K562 (cell line): ENCODE results near the gene TRPC4AP.

ENCODE experiments used
- ADNP ChIP-seq: fragments of 200-800 bp; sonication (Bioruptor generic); IDR thresholded peaks from 2 replicates; pipeline ENCODE4 v1.6.1; 2016; ENCODE audit warnings: missing genetic modification characterization, missing compliant biosample characterization
- CHD4 ChIP-seq: fragments of 200-600 bp; sonication (generic); IDR thresholded peaks from 3 replicates; pipeline ENCODE4 v1.6.1; 2012; ENCODE audit warnings: low read depth, mild to moderate bottlenecking, mixed read lengths, low read length, inconsistent platforms; ENCODE audit not compliant: insufficient read depth, insufficient replicate concordance, poor library complexity, severe bottlenecking
- CREB5 ChIP-seq: fragments of 250-450 bp; sonication (Bioruptor Pico); IDR thresholded peaks from 2 replicates; pipeline ENCODE4 v1.5.0; 2020; ENCODE audit warnings: mild to moderate bottlenecking
- CTCF ChIP-seq, 3 experiments: IDR thresholded peaks in 2 of 3; conservative IDR thresholded peaks in 1 of 3; 2 replicates each; pipeline ENCODE4 v1.5.1; 2011 to 2012; ENCODE audit warnings: low read length in 3 of 3, mild to moderate bottlenecking in 3 of 3, control low read depth in 2 of 3, improper control_type of control experiment in 1 of 3, inconsistent platforms in 1 of 3, low read depth in 1 of 3, mixed read lengths in 1 of 3, moderate library complexity in 1 of 3; ENCODE audit not compliant: insufficient read depth in 2 of 3
- ELF4 ChIP-seq: fragments of 450-650 bp; formaldehyde crosslinking; IDR thresholded peaks from 2 replicates; pipeline ENCODE4 v1.4.0; 2022; ENCODE audit warnings: missing genetic modification characterization
- KDM5B ChIP-seq: fragments of 200-600 bp; sonication (generic); IDR thresholded peaks from 2 replicates; pipeline ENCODE4 v1.6.1; 2012; ENCODE audit warnings: low read depth, mild to moderate bottlenecking, moderate library complexity, low read length, control low read depth, inconsistent platforms; ENCODE audit not compliant: insufficient replicate concordance
- NR2F6 ChIP-seq: fragments of 450-650 bp; formaldehyde crosslinking; IDR thresholded peaks from 2 replicates; pipeline ENCODE4 v1.4.0; 2020; ENCODE audit warnings: mild to moderate bottlenecking
- NRF1 ChIP-seq, 2 experiments: fragments of 450-650 bp; IDR thresholded peaks in 1 of 2; conservative IDR thresholded peaks in 1 of 2; 2 replicates each; pipeline ENCODE4 v1.6.1; 2014; ENCODE audit warnings: mild to moderate bottlenecking in 2 of 2
- PHF20 ChIP-seq: fragments of 450-650 bp; IDR thresholded peaks from 2 replicates; pipeline ENCODE4 v1.6.1; 2018; ENCODE audit not compliant: partially characterized antibody
- PHF21A ChIP-seq: fragments of 450-650 bp; IDR thresholded peaks from 2 replicates; pipeline ENCODE4 v1.6.1; 2017; ENCODE audit warnings: low read depth, borderline replicate concordance
- POLR2A ChIP-seq: fragments of 450-650 bp; conservative IDR thresholded peaks from 2 replicates; pipeline ENCODE4 v1.6.1; 2016
- POLR2AphosphoS5 ChIP-seq: IDR thresholded peaks from 2 replicates; pipeline ENCODE4 v1.6.1; 2011; ENCODE audit warnings: mild to moderate bottlenecking, low read depth, low read length, moderate library complexity; ENCODE audit not compliant: control insufficient read depth, insufficient read depth
- PPARD ChIP-seq: fragments of 250-450 bp; sonication (Bioruptor Pico); IDR thresholded peaks from 2 replicates; pipeline ENCODE4 v1.8.0; 2022; ENCODE audit warnings: inconsistent platforms, mild to moderate bottlenecking, moderate library complexity
- TF ChIP-seq, protein P1 (sequence below): fragments of 150-350 bp; conservative IDR thresholded peaks from 2 replicates; pipeline ENCODE4 v1.6.1; 2014; ENCODE audit warnings: low read length

- TF ChIP-seq ADNP = no peak
- no peak for TF ChIP-seq PHF20
- no peak for TF ChIP-seq CREB5 (CRISPR knock-in tag)
- TF ChIP-seq PHF21A = no peak
- TF ChIP-seq KDM5B = no peak
- no peak for TF ChIP-seq CHD4
- no peak for TF ChIP-seq CTCF (IDR thresholded peaks at IDR 0.05 in 2 of 3, conservative IDR thresholded peaks at IDR 0.05 in 1 of 3; ENCODE audit: insufficient read depth in 2 of 3, low read depth in 1 of 3, low read length in 3 of 3)
- TF ChIP-seq ELF4 (CRISPR knock-in tag) = no peak
- TF ChIP-seq, protein P1, sequence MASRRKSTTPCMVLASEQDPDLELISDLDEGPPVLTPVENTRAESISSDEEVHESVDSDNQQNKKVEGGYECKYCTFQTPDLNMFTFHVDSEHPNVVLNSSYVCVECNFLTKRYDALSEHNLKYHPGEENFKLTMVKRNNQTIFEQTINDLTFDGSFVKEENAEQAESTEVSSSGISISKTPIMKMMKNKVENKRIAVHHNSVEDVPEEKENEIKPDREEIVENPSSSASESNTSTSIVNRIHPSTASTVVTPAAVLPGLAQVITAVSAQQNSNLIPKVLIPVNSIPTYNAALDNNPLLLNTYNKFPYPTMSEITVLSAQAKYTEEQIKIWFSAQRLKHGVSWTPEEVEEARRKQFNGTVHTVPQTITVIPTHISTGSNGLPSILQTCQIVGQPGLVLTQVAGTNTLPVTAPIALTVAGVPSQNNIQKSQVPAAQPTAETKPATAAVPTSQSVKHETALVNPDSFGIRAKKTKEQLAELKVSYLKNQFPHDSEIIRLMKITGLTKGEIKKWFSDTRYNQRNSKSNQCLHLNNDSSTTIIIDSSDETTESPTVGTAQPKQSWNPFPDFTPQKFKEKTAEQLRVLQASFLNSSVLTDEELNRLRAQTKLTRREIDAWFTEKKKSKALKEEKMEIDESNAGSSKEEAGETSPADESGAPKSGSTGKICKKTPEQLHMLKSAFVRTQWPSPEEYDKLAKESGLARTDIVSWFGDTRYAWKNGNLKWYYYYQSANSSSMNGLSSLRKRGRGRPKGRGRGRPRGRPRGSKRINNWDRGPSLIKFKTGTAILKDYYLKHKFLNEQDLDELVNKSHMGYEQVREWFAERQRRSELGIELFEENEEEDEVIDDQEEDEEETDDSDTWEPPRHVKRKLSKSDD = no peak
- no peak for TF ChIP-seq NR2F6
- no peak for TF ChIP-seq POLR2AphosphoS5
- TF ChIP-seq PPARD (CRISPR knock-in tag) = no peak
- TF ChIP-seq NRF1 (conservative IDR thresholded peaks at IDR 0.05 in 1 of 2, IDR thresholded peaks at IDR 0.05 in 1 of 2) = no peak
- no peak for TF ChIP-seq POLR2A
Measured at GRCh38 chr20:35020108-35020928, 72.3 kb downstream of the TRPC4AP start.
